Gastroesophageal sphincter (tissue), 4 donors: ENCODE data around the gene PLCG1. TPM values are rescaled to one million over a fixed set of nuclear protein-coding genes. Genes with fewer than 3 reads are reported as not detected.

Experiments used
- ATAC-seq: fragments of 150-250 bp; one replicate; pipeline ENCODE4 v1.9.1; 2016; ENCODE audit warnings: mild to moderate bottlenecking, moderate library complexity
- H3K27ac ChIP-seq, 4 donors: fragments of 200-600 bp; sonication (generic) in 3 of 4; 1 replicate in 3 of 4; 2 replicates in 1 of 4; pipeline ENCODE4 v1.5.1; 2016 to 2019
- H3K27me3 ChIP-seq: fragments of 200-600 bp; sonication (generic); one replicate; pipeline ENCODE4 v1.5.1; 2019
- H3K36me3 ChIP-seq, 2 donors: fragments of 200-600 bp; sonication (generic); one replicate each; pipeline ENCODE4 v1.5.1; 2019; ENCODE audit warnings: control low read depth in 1 of 2
- H3K4me1 ChIP-seq, 3 donors: fragments of 200-600 bp; sonication (generic); 1 replicate in 2 of 3; 2 replicates in 1 of 3; pipeline ENCODE4 v1.5.1; 2016 to 2019; ENCODE audit warnings: control low read depth in 2 of 3
- H3K4me3 ChIP-seq, 2 donors: fragments of 200-600 bp; sonication (generic); one replicate each; pipeline ENCODE4 v1.5.1; 2019; ENCODE audit warnings: mild to moderate bottlenecking in 1 of 2, moderate library complexity in 1 of 2
- H3K9me3 ChIP-seq, 3 donors: fragments of 200-600 bp; sonication (generic); one replicate each; pipeline ENCODE4 v1.5.1; 2017 to 2019; ENCODE audit warnings: control low read depth in 2 of 3
- CTCF ChIP-seq, 4 experiments: fragments of 200-600 bp in 2 of 4; fragments of 450-650 bp in 2 of 4; sonication (generic) in 1 of 4; IDR thresholded peaks; one replicate each; pipeline ENCODE4 v1.5.1; 2017 to 2019; ENCODE audit warnings: antibody characterized with exemption in 4 of 4, mild to moderate bottlenecking in 2 of 4, moderate library complexity in 2 of 4
- EP300 ChIP-seq: sonication (generic); formaldehyde crosslinking; IDR thresholded peaks from one replicate; pipeline ENCODE4 v1.6.1; 2017; ENCODE audit warnings: antibody characterized with exemption, mild to moderate bottlenecking
- POLR2A ChIP-seq, 2 donors: fragments of 450-650 bp; IDR thresholded peaks; one replicate each; pipeline ENCODE4 v1.6.1; 2017; ENCODE audit warnings: antibody characterized with exemption in 2 of 2, mild to moderate bottlenecking in 2 of 2, moderate library complexity in 1 of 2
- POLR2AphosphoS5 ChIP-seq: sonication (generic); formaldehyde crosslinking; IDR thresholded peaks from one replicate; pipeline ENCODE4 v1.6.1; 2017; ENCODE audit warnings: antibody characterized with exemption
- WGBS, 2 donors: methylation state at CpG; one replicate each; pipeline ENCODE4 v1.1.5; 2018; ENCODE audit warnings: low coverage in 1 of 2; 5-methylcytosine and 5-hydroxymethylcytosine counted together
- total RNA-seq, 4 donors: library from RNA; depleted of rRNA; stranded (reverse); fragments of >200 nt; gene quantifications; one replicate each; pipeline ENCODE4 v1.1.0, GENCODE V29; 2016

The PLCG1 gene
- total RNA-seq, 4 donors from 2014 or later: 42.3 to 173 (median 94.7) TPM

- H3K9me3 ChIP-seq: no peaks in the 10 kb centered on the region
- 57% methylated on average over 1 of the region's 1 CpG; no CpG with 5 or more reads in 1 of the 2 donors for WGBS, 2 donors
- no peaks in the 10 kb centered on the region for H3K27me3 ChIP-seq
- no peak for TF ChIP-seq CTCF (IDR thresholded peaks at IDR 0.05)
- no peak for TF ChIP-seq POLR2A (IDR thresholded peaks at IDR 0.05)
- TF ChIP-seq POLR2AphosphoS5: no peak
- TF ChIP-seq EP300: no peak
- no peaks in the 10 kb centered on the region for H3K4me1 ChIP-seq
- H3K27ac ChIP-seq: no peak overlapping the region
- no peak overlapping the region for H3K4me3 ChIP-seq
- peaks cover 0 to 88% of the 10 kb centered on the region in 2 donors for H3K36me3 ChIP-seq
- ATAC-seq: no peak
Observed at GRCh38 chr20:41108531-41108930, 28.8 kb upstream of the PLCG1 start.

DNA sequence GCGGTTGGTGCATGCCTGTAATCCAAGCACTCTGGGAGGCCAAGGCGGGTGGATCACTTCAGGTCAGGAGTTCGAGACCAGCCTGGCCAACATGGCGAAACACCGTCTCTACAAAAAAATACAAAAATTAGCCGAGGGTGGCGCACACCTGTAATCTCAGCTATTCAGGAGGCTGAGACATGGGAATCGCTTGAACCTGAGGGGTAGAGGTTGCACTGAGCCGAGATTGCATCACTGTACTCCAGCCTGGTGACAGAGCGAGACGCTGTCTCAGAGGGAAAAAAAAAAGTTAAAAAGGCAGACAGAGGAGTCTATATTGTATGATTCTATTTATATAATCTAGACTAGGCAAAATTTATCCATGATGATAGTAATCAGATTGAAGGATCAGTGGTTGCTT is 27.3 kb upstream of the PLCG1 start:
- H3K36me3 ChIP-seq: peaks cover 9 to 88% of the 10 kb centered on the region in 2 donors
- TF ChIP-seq POLR2A (IDR thresholded peaks at IDR 0.05) (no peak), POLR2AphosphoS5 (no peak), CTCF (IDR thresholded peaks at IDR 0.05) (no peak), EP300 (no peak)
- no peaks in the 10 kb centered on the region for H3K27me3 ChIP-seq
- no peak for ATAC-seq
- no peaks in the 10 kb centered on the region for H3K4me1 ChIP-seq
- 88 to 99% methylated on average over 5 to 11 of the region's 11 CpGs for WGBS, 2 donors
- H3K4me3 ChIP-seq: no peak overlapping the region
- no peaks in the 10 kb centered on the region for H3K9me3 ChIP-seq
- H3K27ac ChIP-seq: no peak overlapping the region

GRCh38 chr20:41110930-41111577 is 26.3 kb upstream of the PLCG1 start:
- H3K9me3 ChIP-seq: no peaks in the 10 kb centered on the region
- H3K4me3 ChIP-seq: no peak overlapping the region
- WGBS, 2 donors: 94 to 97% methylated on average over 5 of the region's 5 CpGs
- TF ChIP-seq POLR2AphosphoS5: no peak
- TF ChIP-seq EP300: no peak
- TF ChIP-seq CTCF (IDR thresholded peaks at IDR 0.05): no peak
- no peak for TF ChIP-seq POLR2A (IDR thresholded peaks at IDR 0.05)
- no peaks in the 10 kb centered on the region for H3K4me1 ChIP-seq
- no peaks in the 10 kb centered on the region for H3K27me3 ChIP-seq
- peaks cover 15 to 88% of the 10 kb centered on the region in 2 donors for H3K36me3 ChIP-seq
- no peak for ATAC-seq
- no peak overlapping the region for H3K27ac ChIP-seq

DNA sequence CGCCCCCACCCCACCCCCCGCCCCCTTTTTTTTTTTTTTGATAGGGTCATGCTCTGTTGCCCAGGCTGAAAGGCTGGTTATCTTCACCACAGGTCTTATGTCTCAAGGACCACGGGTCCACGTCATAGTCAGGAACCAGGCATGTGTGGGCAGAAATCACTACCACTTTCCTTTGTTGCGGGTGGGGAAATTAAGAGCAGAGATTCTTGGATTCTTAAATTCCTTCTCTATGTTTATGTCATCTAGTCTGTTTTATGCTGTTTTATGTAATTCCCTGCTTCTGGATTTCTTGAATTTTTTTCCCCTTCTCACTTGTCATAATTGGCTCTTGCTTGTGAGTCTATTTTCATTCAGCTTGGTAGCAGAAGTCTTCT is 25.8 kb upstream of the PLCG1 start:
- Histone ChIP-seq H3K27ac (no peak overlapping the region), H3K9me3 (no peaks in the 10 kb centered on the region), H3K36me3 (peaks cover 20 to 88% of the 10 kb centered on the region in 2 donors), H3K4me3 (no peak overlapping the region), H3K4me1 (no peaks in the 10 kb centered on the region), H3K27me3 (no peaks in the 10 kb centered on the region)
- no peak for TF ChIP-seq CTCF (IDR thresholded peaks at IDR 0.05)
- TF ChIP-seq POLR2AphosphoS5: no peak
- TF ChIP-seq POLR2A (IDR thresholded peaks at IDR 0.05): no peak
- no peak for TF ChIP-seq EP300
- 89% methylated on average over 3 of the region's 5 CpGs; no CpG with 5 or more reads in 1 of the 2 donors for WGBS, 2 donors
- ATAC-seq: no peak

DNA sequence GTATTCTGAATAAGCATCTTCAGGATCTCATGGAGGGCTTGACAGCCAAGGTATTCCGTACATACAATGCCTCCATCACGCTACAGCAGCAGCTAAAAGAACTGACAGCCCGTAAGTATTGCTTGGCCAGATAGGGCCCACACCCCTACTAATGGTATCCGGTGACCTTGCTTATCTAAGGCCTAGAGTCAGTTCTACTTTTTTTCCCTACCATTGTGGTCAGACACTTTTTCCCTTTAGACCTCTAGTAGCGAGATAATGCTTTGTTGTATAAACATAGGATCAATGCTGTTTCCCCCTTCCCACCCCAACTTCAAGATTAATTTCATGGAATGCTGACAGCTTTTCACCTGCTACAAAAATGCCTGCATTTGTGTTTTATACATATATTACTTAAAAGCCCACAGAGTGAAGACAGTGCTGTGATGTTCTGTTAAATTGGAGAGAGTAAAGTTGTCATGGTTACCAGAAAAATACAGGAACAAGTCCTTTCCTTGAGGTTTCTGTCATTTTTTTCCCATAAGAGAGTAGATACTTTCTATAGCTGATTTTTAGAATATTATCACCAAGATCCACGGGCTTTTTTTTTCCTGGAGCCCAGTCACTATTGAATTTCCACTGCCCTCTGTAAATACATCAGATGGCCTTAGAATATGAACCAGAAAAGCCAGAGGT is 20.9 kb upstream of the PLCG1 start:
- no peaks in the 10 kb centered on the region for H3K27me3 ChIP-seq
- peaks cover 0 to 4% (median 0%) of the 10 kb centered on the region in 3 donors for H3K4me1 ChIP-seq
- 77 to 83% methylated on average over 5 to 6 of the region's 6 CpGs for WGBS, 2 donors
- H3K4me3 ChIP-seq: no peak overlapping the region
- no peak for TF ChIP-seq CTCF (IDR thresholded peaks at IDR 0.05)
- no peak for TF ChIP-seq EP300
- no peak for TF ChIP-seq POLR2A (IDR thresholded peaks at IDR 0.05)
- no peak for TF ChIP-seq POLR2AphosphoS5
- H3K36me3 ChIP-seq: peaks cover 22 to 99% of the 10 kb centered on the region in 2 donors
- ATAC-seq: no peak
- H3K27ac ChIP-seq: no peak overlapping the region
- H3K9me3 ChIP-seq: no peaks in the 10 kb centered on the region
